ENCODE data around the gene INTS6.

INTS6 gene

GRCh38 chr13:51347099-51347498 is 105.7 kb downstream of the INTS6 start:
- no peak for DNase-seq (ENCODE audit: low read depth)
- TF ChIP-seq, protein P1, sequence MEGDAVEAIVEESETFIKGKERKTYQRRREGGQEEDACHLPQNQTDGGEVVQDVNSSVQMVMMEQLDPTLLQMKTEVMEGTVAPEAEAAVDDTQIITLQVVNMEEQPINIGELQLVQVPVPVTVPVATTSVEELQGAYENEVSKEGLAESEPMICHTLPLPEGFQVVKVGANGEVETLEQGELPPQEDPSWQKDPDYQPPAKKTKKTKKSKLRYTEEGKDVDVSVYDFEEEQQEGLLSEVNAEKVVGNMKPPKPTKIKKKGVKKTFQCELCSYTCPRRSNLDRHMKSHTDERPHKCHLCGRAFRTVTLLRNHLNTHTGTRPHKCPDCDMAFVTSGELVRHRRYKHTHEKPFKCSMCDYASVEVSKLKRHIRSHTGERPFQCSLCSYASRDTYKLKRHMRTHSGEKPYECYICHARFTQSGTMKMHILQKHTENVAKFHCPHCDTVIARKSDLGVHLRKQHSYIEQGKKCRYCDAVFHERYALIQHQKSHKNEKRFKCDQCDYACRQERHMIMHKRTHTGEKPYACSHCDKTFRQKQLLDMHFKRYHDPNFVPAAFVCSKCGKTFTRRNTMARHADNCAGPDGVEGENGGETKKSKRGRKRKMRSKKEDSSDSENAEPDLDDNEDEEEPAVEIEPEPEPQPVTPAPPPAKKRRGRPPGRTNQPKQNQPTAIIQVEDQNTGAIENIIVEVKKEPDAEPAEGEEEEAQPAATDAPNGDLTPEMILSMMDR (conservative IDR thresholded peaks at IDR 0.05; ENCODE audit: low read length), result no peak
- no peak overlapping the region for H3K4me3 ChIP-seq (ENCODE audit: low read length)

DNA sequence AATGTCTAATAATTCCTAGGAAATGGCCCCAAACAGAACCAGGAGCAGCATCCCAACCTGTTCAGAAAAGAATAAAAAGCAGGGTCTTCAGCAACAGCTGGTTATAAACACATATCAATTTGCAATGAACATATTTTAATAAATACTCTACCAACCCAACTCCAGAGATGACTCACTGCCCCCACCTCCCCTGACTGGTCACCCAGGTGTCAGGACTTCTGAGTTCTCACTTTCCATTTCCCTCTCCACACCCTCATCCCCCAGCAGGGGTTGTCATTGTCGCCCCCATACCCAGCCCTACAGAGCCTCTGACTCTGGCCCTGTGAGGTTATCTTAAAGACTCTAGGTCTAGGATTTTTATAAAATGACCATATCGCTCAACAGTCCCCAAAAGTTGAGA is 106.4 kb downstream of the INTS6 start:
- no peak overlapping the region for H3K4me3 ChIP-seq (ENCODE audit: low read length)
- TF ChIP-seq, protein P1 (conservative IDR thresholded peaks at IDR 0.05; ENCODE audit: low read length), result no peak

GRCh38 chr13:51343475-51343874 is 109.4 kb downstream of the INTS6 start:
- TF ChIP-seq, protein P1 (conservative IDR thresholded peaks at IDR 0.05; ENCODE audit: low read length), result no peak
- DNase-seq (ENCODE audit: low read depth), result peak; percentile 14
- H3K4me3 ChIP-seq (ENCODE audit: low read length), result no peak overlapping the region

More for the DNA sequence above, 106.4 kb downstream of the INTS6 start:
- DNase-seq (ENCODE audit: low read depth), result no peak

DNA sequence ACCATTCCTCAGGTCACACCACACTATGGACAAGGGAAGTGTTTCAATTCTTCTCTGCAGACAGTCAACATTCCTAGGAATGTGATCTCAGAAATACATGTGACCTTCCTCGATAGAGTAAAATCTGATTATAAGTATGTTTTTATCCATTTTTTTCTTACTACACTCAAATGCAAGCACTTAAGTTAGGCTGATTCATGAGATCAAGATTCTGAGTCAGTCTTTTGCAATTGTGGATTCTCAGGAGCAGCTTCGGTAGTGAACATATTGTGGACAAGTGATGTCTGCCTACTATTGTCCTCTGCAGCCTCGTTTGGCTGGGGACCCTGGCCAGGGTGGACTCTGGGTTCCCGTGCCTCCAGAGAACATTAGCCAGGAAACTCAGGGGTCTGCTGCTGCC is 110.1 kb downstream of the INTS6 start:
- peak; percentile 76 for DNase-seq (ENCODE audit: low read depth)
- TF ChIP-seq, protein P1 (conservative IDR thresholded peaks at IDR 0.05; ENCODE audit: low read length), result no peak
- H3K4me3 ChIP-seq (ENCODE audit: low read length), result no peak overlapping the region

GRCh38 chr13:51341791-51342190 is 111.0 kb downstream of the INTS6 start:
- no peak overlapping the region for H3K4me3 ChIP-seq (ENCODE audit: low read length)
- no peak for DNase-seq (ENCODE audit: low read depth)
- TF ChIP-seq, protein P1 (conservative IDR thresholded peaks at IDR 0.05; ENCODE audit: low read length), result no peak

DNA sequence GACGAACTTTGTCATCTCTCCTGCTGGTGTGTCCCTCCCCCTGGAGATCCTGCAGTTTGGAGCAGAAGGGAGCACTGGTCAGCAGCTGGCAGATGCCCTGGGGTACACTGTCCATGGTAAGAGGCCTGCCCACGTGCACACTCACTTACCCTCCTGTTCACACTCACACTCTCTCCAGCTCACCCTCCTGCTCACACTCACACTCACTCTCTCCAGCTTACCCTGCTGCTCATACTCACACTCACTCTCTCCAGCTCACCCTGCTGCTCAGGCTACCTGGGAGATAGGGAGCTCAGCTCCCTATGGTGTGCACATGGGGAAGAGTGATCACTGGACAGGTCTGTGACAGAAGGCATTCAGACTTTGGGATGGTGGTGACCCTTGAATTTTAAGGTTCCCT is 111.6 kb downstream of the INTS6 start:
- DNase-seq (ENCODE audit: low read depth), result no peak
- TF ChIP-seq, protein P1 (conservative IDR thresholded peaks at IDR 0.05; ENCODE audit: low read length), result no peak

GRCh38 chr13:51339952-51340732 is 112.7 kb downstream of the INTS6 start:
- TF ChIP-seq, protein P1 (conservative IDR thresholded peaks at IDR 0.05; ENCODE audit: low read length), result no peak
- DNase-seq (ENCODE audit: low read depth), result no peak
- H3K4me3 ChIP-seq (ENCODE audit: low read length), result no peak overlapping the region

More for the DNA sequence above, 111.6 kb downstream of the INTS6 start:
- H3K4me3 ChIP-seq (ENCODE audit: low read length), result no peak overlapping the region
